Panc1 (cell line): Measurements from ENCODE around the gene GOLGA6C.

ENCODE experiments used
- CTCF ChIP-seq: fragments of 450-650 bp; IDR thresholded peaks from 2 replicates; pipeline ENCODE4 v1.5.1; 2017; ENCODE audit warnings: mild to moderate bottlenecking
- POLR2AphosphoS5 ChIP-seq: IDR thresholded peaks from 2 replicates; pipeline ENCODE4 v1.6.1; 2012; ENCODE audit warnings: mild to moderate bottlenecking, low read depth, low read length, moderate library complexity
- SIN3A ChIP-seq: IDR thresholded peaks from 2 replicates; pipeline ENCODE4 v1.6.1; 2012; ENCODE audit warnings: low read depth, mild to moderate bottlenecking, low read length, moderate library complexity, borderline replicate concordance; ENCODE audit not compliant: insufficient read depth

GRCh38 chr15:75225951-75226732 lies 32.0 kb upstream of the GOLGA6C start:
- TF ChIP-seq SIN3A (no peak), CTCF (no peak), POLR2AphosphoS5 (no peak)
